MM.1S (cell line): ENCODE data around the gene VPS45.

Experiments used
- CTCF ChIP-seq: fragments of 300-600 bp; sonication (generic); IDR thresholded peaks from 2 replicates; pipeline ENCODE4 v1.5.1; 2016; ENCODE audit warnings: antibody characterized with exemption, low read length, mixed read lengths
- EZH2 ChIP-seq: fragments of 300-600 bp; sonication (generic); optimal IDR thresholded peaks from 2 replicates; pipeline ENCODE3; 2017; ENCODE audit warnings: low read depth, mild to moderate bottlenecking, antibody characterized with exemption, low read length, mixed read lengths
- EZH2phosphoT487 ChIP-seq: fragments of 300-600 bp; sonication (generic); IDR thresholded peaks from 2 replicates; pipeline ENCODE4 v1.6.1; 2018; ENCODE audit warnings: antibody characterized with exemption, low read length

GRCh38 chr1:150028322-150028721, 39.3 kb upstream of the VPS45 start:
- TF ChIP-seq CTCF: no peak
- TF ChIP-seq EZH2: no peak
- TF ChIP-seq EZH2phosphoT487: no peak
